Endothelial cell of umbilical vein (primary cell): ENCODE data around the gene CALHM6. TPM values are rescaled to one million over a fixed set of nuclear protein-coding genes. Genes with fewer than 3 reads are reported as not detected.

Experiments used
- BruUV-seq: library from RNA; stranded (reverse); fragments of 400-500 nt; replicated peaks from 2 replicates; lab custom pipeline; 2021; lab: Mats Ljungman, UMichigan
- CTCF ChIA-PET: fragments of 300-600, 350-600 bp; sonication (Branson Sonifier 250); formaldehyde crosslinking; loops from one replicate; lab custom pipeline; 2021; ENCODE audit warnings: antibody characterized with exemption, inconsistent platforms; lab: Charles Lee
- POLR2A ChIA-PET: fragments of 300-600, 350-600 bp; sonication (Branson Sonifier 250); formaldehyde crosslinking; loops from one replicate; lab custom pipeline; 2021; ENCODE audit warnings: antibody characterized with exemption, inconsistent platforms; lab: Charles Lee
- DNase-seq: peaks from one replicate; pipeline ENCODE4 v3.0.0-alpha.2; 2011; ENCODE audit warnings: low read depth, low spot score
- FAIRE-seq: peaks from 2 replicates; lab custom pipeline; 2011; peaks lifted over from hg19 to GRCh38; lab: Jason Lieb, UNC
- H2AFZ ChIP-seq: 2 replicates; pipeline ENCODE4 v1.6.0; 2012; ENCODE audit warnings: low read depth, low read length, control low read depth, inconsistent platforms
- H3K27ac ChIP-seq: 2 replicates; pipeline ENCODE4 v1.5.1; 2011; ENCODE audit warnings: low read depth, mild to moderate bottlenecking, control low read depth, low read length, moderate library complexity; ENCODE audit not compliant: insufficient read depth
- H3K27me3 ChIP-seq, 2 experiments: 2 replicates each; pipeline versions ENCODE4 v1.6.0 to v1.6.1; 2011; ENCODE audit warnings: low read length in 2 of 2, mixed read lengths in 1 of 2; ENCODE audit not compliant: control insufficient read depth in 2 of 2, insufficient read depth in 2 of 2
- H3K36me3 ChIP-seq, 2 experiments: 2 replicates in 1 of 2; 3 replicates in 1 of 2; pipeline ENCODE4 v1.5.1; 2011; ENCODE audit warnings: low read length in 2 of 2, mild to moderate bottlenecking in 1 of 2, moderate library complexity in 1 of 2; ENCODE audit not compliant: control insufficient read depth in 2 of 2, insufficient read depth in 2 of 2; ENCODE audit errors: extremely low read depth in 1 of 2
- H3K4me1 ChIP-seq: 3 replicates; pipeline ENCODE4 v1.5.1; 2011; ENCODE audit warnings: mild to moderate bottlenecking, low read length; ENCODE audit not compliant: control insufficient read depth, insufficient read depth; ENCODE audit errors: extremely low read depth
- H3K4me2 ChIP-seq: 2 replicates; pipeline ENCODE4 v1.6.1; 2011; ENCODE audit warnings: low read length, control low read depth, mixed read lengths; ENCODE audit not compliant: insufficient read depth
- H3K4me3 ChIP-seq, 3 experiments: fragments of 200-600 bp in 1 of 3; sonication (generic), shearing (Covaris generic) in 1 of 3; replicated peaks in 1 of 3; 2 replicates each; pipeline ENCODE4 v1.5.1; 2011 to 2016; ENCODE audit warnings: control low read depth in 3 of 3, low read length in 3 of 3, mild to moderate bottlenecking in 2 of 3, inconsistent platforms in 1 of 3, low read depth in 1 of 3, moderate library complexity in 1 of 3; ENCODE audit not compliant: insufficient read depth in 1 of 3
- H3K79me2 ChIP-seq: 2 replicates; pipeline ENCODE4 v1.6.0; 2012; ENCODE audit warnings: low read length, inconsistent platforms; ENCODE audit not compliant: control insufficient read depth, insufficient read depth
- H3K9ac ChIP-seq: replicated peaks from 2 replicates; pipeline ENCODE3; 2011; ENCODE audit warnings: low read length, control low read depth; ENCODE audit not compliant: insufficient read depth; ENCODE audit errors: extremely low read depth
- H3K9me1 ChIP-seq: replicated peaks from 3 replicates; pipeline ENCODE4 v1.6.0; 2011; ENCODE audit warnings: mild to moderate bottlenecking, low read length; ENCODE audit not compliant: control insufficient read depth, insufficient read depth; ENCODE audit errors: extremely low read depth
- H3K9me3 ChIP-seq: replicated peaks from 2 replicates; pipeline ENCODE4 v1.5.1; 2012; ENCODE audit warnings: low read length, inconsistent platforms; ENCODE audit not compliant: control insufficient read depth, insufficient read depth
- H4K20me1 ChIP-seq: replicated peaks from 2 replicates; pipeline ENCODE3; 2011; ENCODE audit warnings: mild to moderate bottlenecking, low read length; ENCODE audit not compliant: control insufficient read depth, insufficient read depth; ENCODE audit errors: extremely low read depth
- CTCF ChIP-seq, 2 donors: IDR thresholded peaks; 1 replicate in 1 of 2; 2 replicates in 1 of 2; pipeline ENCODE4 v1.5.1; 2011; ENCODE audit warnings: low read length in 2 of 2, mild to moderate bottlenecking in 2 of 2, moderate library complexity in 2 of 2, control low read depth in 1 of 2, inconsistent platforms in 1 of 2, low read depth in 1 of 2; ENCODE audit not compliant: insufficient read depth in 1 of 2; ENCODE audit errors: extremely low read depth in 1 of 2
- EZH2 ChIP-seq: IDR thresholded peaks from 2 replicates; pipeline ENCODE4 v1.6.1; 2012; ENCODE audit warnings: borderline replicate concordance, low read depth, mild to moderate bottlenecking, moderate library complexity, low read length, inconsistent platforms; ENCODE audit not compliant: severe bottlenecking
- FOS ChIP-seq: IDR thresholded peaks from 2 replicates; pipeline ENCODE4 v1.6.1; 2011; ENCODE audit warnings: mild to moderate bottlenecking, low read length, moderate library complexity, borderline replicate concordance; ENCODE audit not compliant: insufficient read depth
- GATA2 ChIP-seq: IDR thresholded peaks from 2 replicates; pipeline ENCODE4 v1.7.0; 2011; ENCODE audit warnings: low read depth, mild to moderate bottlenecking, moderate library complexity, mixed read lengths, low read length; ENCODE audit not compliant: insufficient read length, insufficient read depth
- JUN ChIP-seq: IDR thresholded peaks from 2 replicates; pipeline ENCODE4 v1.6.1; 2011; ENCODE audit warnings: borderline replicate concordance, low read depth; ENCODE audit not compliant: insufficient read length, insufficient read depth
- MAX ChIP-seq: IDR thresholded peaks from 2 replicates; pipeline ENCODE4 v1.6.1; 2011; ENCODE audit not compliant: insufficient read depth, insufficient read length
- MYC ChIP-seq: IDR thresholded peaks from one replicate; pipeline ENCODE4 v1.6.1; 2011; ENCODE audit warnings: mild to moderate bottlenecking, low read depth, low read length
- POLR2A ChIP-seq: IDR thresholded peaks from 2 replicates; pipeline ENCODE4 v1.6.1; 2012; ENCODE audit warnings: low read depth, mild to moderate bottlenecking, control low read depth, low read length
- POLR2AphosphoS5 ChIP-seq: IDR thresholded peaks from 2 replicates; pipeline ENCODE4 v1.6.1; 2012; ENCODE audit warnings: low read depth, mild to moderate bottlenecking, control low read depth, low read length, moderate library complexity; ENCODE audit not compliant: insufficient read depth
- dilution Hi-C: fragments of 300-500 bp; cut with MboI; formaldehyde crosslinking; loops from one replicate; pipeline ENCODE4 v1.15.0; 2019; ENCODE audit warnings: low sequenced_read_pairs; ENCODE audit not compliant: extremely low pct_ligation_motif_present
- intact Hi-C: fragments of 100-400 bp; cut with micrococcal nuclease; formaldehyde crosslinking; loops from one replicate; pipeline ENCODE4 v1.10.0; 2022
- polyA plus RNA-seq, 4 experiments: library from polyadenylated mRNA; depleted of rRNA in 3 of 4; stranded (reverse) in 3 of 4; unstranded in 1 of 4; fragments of >200 nt; gene quantifications; 2 replicates each; pipeline versions ENCODE4 v1.2.1 to v1.2.3, GENCODE V29; 2011 to 2012; ENCODE audit warnings: missing spikeins in 1 of 4
- total RNA-seq: library from RNA; stranded (reverse); gene quantifications from 2 replicates; pipeline ENCODE4 v1.2.3, GENCODE V29; 2021

CALHM6 gene
- total and polyA plus RNA-seq, 2 donors (not counting 3 experiments of a cell fraction or from before 2014, with no cell fraction given), result 0.08 TPM; not detected in 1

GRCh38 chr6:116429111-116429510 lies 32.1 kb upstream of the CALHM6 start:
- Histone ChIP-seq H3K9me3 (no peaks in the 10 kb centered on the region), H3K27me3 (no peaks in the 10 kb centered on the region), H3K4me1 (no peaks in the 10 kb centered on the region), H3K27ac (no peak overlapping the region), H3K36me3 (no peaks in the 10 kb centered on the region), H3K9me1 (no peaks in the 10 kb centered on the region), H3K9ac (no peak overlapping the region), H4K20me1 (no peaks in the 10 kb centered on the region), H3K79me2 (no peaks in the 10 kb centered on the region), H2AFZ (no peak overlapping the region), H3K4me2 (no peak overlapping the region), H3K4me3 (no peak overlapping the region)
- FAIRE-seq (no peak), DNase-seq (no peak)
- POLR2A ChIA-PET, result no interaction called here
- dilution Hi-C loops (no loop called here), intact Hi-C loops (no loop called here)
- no TSS peak for BruUV-seq
- TF ChIP-seq MAX (no peak), MYC (no peak), FOS (no peak), JUN (no peak), EZH2 (no peak), POLR2A (no peak)
- CTCF ChIA-PET, result interaction anchor here (1.1 to 1.4 kb wide), 2 partner anchors 15 to 141 kb away, joined by 3 read pairs; no protein-coding TSS in a partner anchor

- no peak for FAIRE-seq
These were observed 30.3 kb upstream of the CALHM6 start for GRCh38 chr6:116430860-116431259.

More at GRCh38 chr6:116430860-116431259, 30.3 kb upstream of the CALHM6 start:
- no peak for DNase-seq
- Histone ChIP-seq H3K79me2 (no peaks in the 10 kb centered on the region), H3K27me3 (no peaks in the 10 kb centered on the region), H3K9me3 (no peaks in the 10 kb centered on the region), H3K9ac (no peak overlapping the region), H3K36me3 (no peaks in the 10 kb centered on the region), H3K4me2 (no peak overlapping the region), H3K4me1 (no peaks in the 10 kb centered on the region), H3K9me1 (no peaks in the 10 kb centered on the region), H4K20me1 (no peaks in the 10 kb centered on the region), H2AFZ (no peak overlapping the region), H3K27ac (no peak overlapping the region), H3K4me3 (no peak overlapping the region)
- CTCF ChIA-PET, result interaction anchor here (0.9 to 3.4 kb wide), 2 partner anchors 8 to 143 kb away, joined by 3 to 13 read pairs; no protein-coding TSS in a partner anchor
- BruUV-seq, result no TSS peak
- POLR2A ChIA-PET, result no interaction called here
- intact Hi-C loops (no loop called here), dilution Hi-C loops (no loop called here)
- TF ChIP-seq JUN (no peak), POLR2A (no peak), POLR2AphosphoS5 (no peak), MAX (no peak), GATA2 (no peak), CTCF (IDR thresholded peaks at IDR 0.05; ENCODE audit: extremely low read depth in 1 of 2, insufficient read depth in 1 of 2, low read depth in 1 of 2, low read length in 2 of 2) (no peak), MYC (no peak), FOS (no peak), EZH2 (no peak)
